HG02623 (cell line): ENCODE measurements around the gene PRDX4.
"Not testable (repeated sequence)": the region's sequence is repeated elsewhere in the genome, so short reads cannot be mapped to it uniquely, and the experiment has no call there.

Experiments
- ATAC-seq: cut with Tn5 transposase; IDR thresholded peaks from one replicate; pipeline ENCODE4 v1.9.1; 2021; ENCODE audit warnings: moderate library complexity; ENCODE audit not compliant: unreplicated experiment

Gene PRDX4

DNA sequence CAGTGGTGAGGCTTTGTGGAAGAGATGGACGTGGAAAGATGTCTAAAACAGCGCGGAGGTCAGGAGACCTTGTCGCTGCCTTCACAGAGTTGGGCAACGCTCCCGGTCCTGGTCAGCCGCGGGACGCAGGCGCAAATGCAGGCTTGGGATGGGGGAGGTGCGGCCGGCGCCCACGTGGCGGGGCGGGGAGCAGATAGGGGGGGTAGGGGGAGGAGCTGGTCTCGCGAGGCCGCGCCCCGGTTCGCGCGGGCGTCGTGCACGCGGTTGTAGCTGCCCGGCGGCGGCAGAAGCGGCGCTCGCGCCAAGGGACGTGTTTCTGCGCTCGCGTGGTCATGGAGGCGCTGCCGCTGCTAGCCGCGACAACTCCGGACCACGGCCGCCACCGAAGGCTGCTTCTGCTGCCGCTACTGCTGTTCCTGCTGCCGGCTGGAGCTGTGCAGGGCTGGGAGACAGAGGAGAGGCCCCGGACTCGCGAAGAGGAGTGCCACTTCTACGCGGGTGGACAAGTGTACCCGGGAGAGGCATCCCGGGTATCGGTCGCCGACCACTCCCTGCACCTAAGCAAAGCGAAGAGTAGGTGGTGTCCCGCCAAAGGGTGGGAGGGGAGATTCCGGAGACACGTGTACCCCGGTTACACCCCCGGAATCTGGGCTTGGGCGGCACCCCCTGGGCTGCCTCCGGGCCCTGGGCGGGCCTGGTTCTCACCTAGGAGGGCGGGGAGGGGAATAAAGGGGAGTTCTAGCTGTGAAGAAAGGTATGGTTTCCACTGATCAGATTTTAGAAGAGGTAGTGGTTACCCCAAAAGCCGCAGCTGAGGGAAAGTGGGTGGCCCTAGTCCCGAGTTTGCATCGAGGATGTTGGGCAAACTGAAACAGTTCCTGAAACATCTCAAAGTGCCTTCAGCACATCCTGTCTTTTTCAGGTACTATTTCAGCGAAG lies at the start of gene PRDX4:
TSS of gene PRDX4 (plus strand) at position 255 of the 939 bp plus-strand sequence. CDS start at position 333, 78 bp downstream.
- ATAC-seq = peak; percentile 49

DNA sequence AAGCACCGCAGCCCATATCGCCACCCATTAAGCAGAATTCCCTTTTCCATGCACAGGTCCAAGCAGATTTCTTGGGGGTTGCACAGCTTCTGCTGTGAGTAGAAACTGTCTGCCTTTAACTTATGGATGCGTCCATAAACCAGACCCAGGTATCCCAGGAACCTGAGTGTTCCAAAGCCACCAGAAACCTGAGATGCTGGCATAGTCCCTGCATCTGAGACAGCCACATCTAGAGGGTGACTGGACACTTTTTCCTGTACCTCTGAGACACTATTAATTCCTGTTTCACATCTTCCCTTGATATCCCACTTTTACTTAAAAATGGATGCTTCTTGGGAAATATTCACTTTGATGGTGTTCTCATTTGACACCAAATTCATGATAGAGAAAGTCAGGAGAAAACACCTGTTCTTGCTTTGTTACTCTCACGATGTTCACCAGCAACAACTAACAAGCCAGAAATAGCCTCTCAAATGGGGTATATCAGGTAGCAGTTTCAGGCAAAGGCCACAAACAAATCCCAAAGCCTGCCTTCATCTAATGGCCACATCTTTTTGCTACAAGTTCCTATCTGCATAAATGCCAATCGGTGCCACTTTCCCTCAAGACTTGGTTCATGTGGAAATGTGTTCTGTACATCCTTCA lies 45.5 kb upstream of the PRDX4 start:
- ATAC-seq = no peak

DNA sequence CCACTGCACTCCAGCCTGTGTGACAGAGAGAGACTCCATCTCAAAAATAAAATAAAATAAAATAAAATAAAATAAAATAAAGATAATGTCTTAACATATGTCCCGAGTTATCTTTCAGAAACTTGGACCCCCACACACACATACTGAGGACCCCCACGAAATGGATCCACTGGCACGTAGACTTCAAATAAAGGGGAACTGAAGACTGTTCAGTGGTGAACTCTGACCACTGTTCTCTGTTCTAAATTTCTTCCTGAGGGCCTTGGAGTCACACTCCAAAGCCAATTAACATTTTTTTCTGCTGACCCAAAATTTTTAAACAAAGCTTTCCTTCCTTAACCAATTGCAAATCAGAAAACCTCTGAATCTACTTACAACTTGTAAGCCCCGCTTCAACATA lies 43.5 kb upstream of the PRDX4 start:
- ATAC-seq = no peak

DNA sequence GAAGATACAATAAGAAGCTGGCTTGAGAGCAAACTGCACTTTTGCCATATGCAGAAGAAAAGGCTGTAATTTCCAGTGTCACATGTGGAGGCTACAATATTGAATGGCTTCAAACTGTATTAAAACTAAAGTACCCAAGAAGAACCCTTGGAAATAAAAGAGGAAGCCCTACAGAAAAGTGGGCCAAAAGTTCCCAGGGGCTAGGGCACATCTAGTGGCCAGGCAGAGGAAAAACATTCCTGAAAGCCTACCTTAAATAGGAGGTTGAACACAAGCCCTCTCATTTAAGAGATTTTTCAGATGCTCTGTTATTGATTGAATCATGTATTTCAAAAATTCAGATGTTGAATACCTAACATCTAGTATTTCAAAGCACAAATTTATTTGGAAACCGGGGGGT lies 40.6 kb upstream of the PRDX4 start:
- no peak for ATAC-seq

DNA sequence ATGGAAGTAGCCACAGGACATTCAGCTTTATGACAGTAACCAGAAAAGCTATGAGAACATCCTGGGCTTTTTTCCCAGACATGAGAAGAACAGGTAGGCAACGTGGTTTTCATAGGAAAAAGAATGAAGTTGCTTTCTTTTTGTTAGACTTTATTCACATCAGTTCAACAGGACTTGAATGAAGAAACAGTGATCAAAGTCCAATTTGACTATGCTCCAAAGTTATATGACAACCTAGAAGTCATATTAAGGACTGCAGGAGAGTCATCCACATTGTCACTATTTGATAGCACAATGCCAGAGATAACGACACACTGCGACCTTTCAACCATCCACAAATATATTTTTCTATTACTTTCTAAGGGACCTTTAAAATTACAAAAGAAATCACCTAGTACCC lies 39.2 kb upstream of the PRDX4 start:
- ATAC-seq = no peak

DNA sequence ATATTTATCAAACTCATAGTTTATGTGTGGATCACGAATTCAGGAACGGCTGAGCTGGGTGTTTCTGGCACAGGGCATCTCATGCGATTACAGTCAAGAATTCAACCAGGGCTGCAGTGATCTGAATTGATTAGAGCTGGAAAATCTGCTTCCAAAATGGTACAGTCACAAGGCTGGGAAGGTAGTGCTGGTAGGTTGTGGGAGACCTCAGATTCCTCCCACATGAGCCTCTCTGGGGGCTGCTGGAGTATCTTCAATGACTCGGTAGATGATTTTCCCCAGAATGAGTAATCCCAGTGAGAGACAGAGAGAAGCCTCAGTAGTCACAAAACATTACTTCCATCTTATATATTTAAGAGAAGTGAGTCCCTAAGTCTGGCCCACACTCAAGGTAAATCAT lies 36.2 kb upstream of the PRDX4 start:
- no peak for ATAC-seq

DNA sequence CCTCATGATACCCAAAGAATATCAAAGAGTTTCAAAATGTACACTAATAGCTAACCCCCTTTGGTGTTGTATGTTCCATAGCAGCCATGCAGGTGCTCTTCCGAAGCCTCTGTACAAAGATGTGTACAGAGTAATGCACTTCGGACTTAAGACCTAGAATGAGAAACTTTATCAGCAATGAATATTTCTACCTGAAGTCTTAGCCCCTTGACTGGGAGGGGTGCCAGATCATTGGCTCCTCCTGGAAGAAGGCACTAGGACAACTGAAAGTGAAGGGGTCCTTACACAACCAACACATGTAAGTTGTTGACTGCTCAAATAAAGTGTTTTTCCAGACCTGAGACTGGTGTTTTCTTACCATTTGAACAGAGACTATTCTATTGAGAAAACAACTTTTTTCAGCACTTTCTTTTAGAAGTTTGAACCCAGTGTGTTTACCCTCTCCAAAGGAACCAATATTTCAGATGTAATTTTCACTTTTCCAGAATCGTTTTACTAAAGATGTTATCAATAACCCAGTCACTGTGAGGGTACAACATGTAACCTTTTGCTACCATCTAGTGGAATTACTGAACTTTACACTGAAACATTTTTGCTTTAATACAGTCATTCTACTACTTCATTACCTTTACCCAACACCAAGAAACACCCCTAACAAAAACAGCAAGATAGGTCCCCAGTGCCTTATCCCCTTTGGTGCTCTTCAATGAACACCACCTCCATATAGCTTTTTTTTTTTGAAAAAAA lies 33.3 kb upstream of the PRDX4 start:
- ATAC-seq = no peak

DNA sequence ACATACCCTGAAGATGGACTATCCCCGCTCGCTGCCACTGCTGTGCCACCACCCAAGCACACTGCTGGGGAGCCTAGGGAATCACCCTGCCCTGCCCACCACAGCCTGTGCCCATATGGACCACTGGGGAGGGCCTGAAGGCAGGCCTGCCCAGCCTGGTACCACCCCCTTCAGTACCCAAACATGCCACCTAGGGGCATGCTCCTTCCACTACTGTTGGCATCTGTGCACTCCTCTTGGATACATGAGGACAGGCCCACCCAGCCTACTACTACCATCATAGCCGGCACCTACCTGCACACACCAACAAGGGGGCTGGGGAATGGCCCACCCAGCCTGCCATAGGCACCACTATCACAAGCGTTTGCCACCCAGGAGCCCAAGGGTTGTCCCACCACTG lies 30.1 kb upstream of the PRDX4 start:
- ATAC-seq = no peak

DNA sequence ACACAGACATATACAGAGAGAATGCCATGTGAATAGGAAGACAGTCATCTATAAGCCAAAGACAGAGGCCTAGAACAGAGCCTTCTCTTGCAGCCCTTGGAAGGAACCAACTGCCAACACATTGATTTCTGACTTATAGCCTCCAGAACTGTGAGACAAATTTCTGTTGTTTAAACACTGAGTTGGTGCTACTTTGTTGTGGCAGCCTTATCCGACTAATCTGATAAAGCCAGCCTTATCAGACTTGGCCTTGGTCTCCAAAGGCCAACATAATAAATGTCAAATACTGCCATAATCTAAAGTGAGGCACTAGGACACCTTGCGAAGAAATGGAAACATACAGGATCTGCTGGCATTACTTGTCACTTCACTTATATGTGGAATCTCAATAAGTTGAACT lies 24.3 kb upstream of the PRDX4 start:
- no peak for ATAC-seq

DNA sequence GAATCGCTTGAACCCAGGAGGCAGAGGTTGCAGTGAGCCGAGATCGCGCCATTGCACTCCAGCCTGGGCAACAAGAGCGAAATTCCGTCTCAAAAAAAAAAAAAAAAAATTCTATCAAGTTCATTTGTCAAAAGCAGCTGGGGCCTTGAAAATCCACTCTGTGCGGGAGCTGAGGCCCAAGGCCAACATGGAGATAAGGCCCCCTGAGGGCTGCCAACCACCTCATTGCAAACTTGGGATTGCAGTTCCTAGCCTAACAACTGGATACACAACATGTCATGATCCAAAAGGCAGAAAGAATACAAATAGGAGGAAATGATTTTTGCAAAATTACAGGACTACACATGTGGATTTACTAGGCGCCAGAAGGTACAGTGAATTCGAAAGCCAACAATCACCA lies 22.5 kb upstream of the PRDX4 start:
- ATAC-seq = no peak

DNA sequence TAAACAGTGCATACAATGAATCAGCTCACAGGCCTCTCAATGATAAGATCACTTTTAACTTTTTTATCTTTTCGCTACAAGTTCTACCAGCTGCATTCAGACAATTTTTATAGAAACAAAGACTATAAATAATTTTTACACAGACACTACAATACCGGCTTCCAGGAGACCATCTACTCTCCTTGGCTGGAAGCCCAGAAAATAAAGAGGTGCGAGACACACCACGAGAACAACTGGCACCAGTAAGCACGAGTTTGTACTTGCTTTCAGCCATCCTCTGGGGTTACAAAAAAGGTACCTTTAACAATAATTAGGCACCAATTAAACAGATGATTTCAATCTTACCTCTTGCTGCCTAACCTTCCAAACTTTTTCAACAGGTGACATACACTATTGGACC lies 11.2 kb upstream of the PRDX4 start:
- ATAC-seq = no peak

DNA sequence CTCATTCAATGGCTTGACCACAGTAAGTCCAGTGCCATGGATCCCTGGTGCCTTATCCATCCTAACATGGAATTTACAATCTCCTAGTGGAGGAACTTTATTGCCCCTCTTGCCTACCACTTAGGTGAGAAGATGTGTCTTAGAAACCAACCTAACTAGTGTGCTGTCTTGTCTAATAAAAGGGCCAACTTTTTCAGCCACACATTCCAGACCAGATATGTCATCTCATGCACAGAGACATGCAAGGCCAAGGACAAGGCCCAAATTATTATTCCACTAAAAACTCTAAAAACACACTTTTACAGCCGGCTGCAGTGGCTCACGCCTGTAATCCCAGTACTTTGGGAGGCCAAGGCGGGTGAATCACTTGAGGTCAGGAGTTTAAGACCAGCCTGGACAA lies 10.6 kb upstream of the PRDX4 start:
- ATAC-seq = no peak

DNA sequence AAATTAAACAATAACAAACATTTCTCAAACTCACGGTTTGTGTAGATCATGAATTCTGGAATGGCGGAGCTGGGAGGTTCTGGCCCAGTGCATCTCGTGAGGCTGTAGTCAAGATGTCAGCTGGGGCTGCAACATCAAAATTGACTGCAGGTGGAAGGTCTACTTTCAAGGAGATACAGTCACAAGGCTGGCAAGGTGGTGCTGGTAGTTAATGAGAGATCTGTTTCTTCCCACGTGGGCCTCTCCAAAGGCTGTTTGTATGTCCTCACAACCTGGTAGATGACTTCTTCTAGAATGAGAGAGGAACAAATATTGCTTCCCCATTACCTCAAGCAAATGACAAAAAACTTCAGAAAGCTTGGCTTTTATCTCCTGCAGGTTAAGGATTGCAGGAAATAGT lies 8.0 kb upstream of the PRDX4 start:
- no peak for ATAC-seq

DNA sequence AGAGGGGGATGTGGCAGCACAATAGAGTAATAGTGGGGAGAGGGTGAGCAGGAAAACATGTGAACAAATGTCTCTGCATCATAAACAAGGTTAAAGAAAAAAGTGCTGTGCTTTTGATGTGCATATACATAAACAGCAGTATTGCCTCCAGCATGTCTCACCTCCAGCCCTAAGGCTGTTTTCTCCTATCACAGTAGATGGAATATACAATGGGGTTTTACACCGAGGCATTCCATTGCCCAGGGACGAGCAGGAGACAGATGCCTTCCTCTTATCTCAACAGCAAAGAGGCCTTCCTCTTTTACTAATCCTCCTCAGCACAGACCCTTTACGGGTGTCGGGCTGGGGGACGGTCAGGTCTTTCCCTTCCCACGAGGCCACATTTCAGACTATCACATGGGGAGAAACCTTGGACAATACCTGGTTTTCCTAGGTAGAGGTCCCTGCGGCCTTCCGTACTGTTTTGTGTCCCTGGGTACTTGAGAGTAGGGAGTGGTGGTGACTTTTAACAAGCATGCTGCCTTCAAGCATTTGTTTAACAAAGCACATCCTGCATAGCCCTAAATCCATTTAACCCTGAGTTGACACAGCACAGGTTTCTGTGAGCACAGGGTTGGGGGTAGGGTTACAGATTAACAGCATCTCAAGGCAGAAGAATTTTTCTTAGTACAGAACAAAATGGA lies 7.1 kb upstream of the PRDX4 start:
- ATAC-seq = not testable (repeated sequence)

DNA sequence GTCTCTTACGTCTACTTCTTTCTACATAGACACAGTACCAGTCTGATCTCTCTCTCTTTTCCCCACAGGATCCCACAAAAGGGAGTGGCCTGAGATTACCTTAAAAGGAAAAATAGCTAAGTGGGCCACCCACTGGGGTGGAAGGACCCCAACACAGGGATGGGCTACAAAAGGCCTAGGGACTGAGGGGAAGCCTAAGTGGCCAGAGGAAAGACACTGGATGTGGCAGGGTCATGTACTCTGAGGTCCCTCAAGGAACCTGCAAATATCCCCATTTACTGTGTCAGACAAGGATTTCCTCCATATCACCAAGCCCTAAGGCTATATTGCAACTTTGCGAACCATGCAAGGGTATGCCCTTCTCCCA lies 6.5 kb upstream of the PRDX4 start:
- ATAC-seq = no peak

DNA sequence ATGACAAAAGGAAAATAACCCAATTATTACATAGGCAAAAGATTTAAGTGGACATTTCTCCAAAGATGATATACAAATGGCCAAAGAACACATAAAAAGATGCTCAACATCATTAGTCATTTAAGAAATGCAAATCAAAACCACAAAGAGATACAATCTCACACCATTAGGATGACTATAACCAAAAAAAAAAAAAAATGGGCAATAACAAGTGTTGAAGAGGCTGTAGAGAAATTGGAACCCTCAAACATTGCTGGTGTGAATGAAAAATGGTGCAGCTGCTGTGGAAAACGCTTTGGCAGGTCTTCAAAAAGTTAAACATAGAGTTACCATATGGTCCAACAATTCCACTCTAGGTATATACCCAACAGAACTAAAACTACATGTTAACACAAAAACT lies 5.6 kb upstream of the PRDX4 start:
- ATAC-seq = no peak

DNA sequence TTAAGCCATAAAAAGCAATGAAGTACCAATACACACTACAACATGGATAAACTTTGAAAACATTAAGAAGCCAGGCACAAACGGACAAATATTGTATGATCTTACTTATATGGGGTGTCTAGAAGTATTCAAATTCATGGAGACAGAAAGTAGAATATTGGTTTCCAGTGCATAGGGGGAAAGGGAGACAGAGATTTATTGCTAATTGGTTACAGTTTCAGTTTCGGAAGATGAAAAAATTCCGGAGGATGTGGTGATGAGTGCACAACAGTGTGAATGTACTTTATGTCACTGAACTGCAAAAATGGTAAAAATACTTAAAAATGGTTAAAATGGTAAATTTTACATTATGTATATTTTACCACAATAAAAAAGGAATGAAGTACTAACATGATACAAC lies 5.1 kb upstream of the PRDX4 start:
- peak; percentile 51 for ATAC-seq

DNA sequence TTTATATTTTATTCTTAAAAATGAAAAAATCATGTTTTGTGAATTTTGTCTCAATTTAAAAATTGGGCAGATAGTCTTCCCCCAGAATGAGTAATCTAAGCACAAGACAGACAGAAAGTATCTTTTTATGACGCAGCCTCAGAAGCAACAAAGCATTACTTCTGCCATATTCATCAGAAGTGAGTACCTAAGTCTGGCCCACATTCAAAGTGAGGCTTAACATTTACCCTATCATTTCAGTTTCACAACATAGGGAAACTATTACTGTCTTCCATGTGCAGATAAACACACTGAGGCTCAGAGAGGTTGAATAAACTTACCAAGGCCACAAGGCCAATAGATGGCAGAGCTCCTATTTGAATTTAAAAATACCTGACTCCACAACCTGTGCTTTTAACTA lies 4.4 kb upstream of the PRDX4 start:
- ATAC-seq = peak; percentile 52

DNA sequence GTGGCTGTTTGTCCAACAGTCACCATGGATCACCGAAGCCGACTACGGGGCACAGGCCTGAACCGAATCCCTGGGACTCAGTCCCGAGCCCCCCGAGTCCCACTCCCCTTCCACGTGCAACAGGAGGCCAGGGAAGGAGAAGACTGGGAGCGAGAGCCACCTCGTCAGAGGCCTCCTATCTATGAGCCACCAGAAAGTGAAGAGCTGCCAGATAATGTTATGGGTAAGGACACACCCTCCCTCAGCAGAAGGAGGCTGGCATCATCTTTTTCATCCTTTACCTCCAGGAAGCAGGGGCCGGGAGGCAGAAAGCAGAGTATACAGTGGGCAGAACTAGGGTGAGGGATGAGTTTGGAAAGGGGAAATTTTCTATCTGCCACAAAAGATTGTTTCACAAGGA lies 2.8 kb upstream of the PRDX4 start:
- ATAC-seq = no peak

DNA sequence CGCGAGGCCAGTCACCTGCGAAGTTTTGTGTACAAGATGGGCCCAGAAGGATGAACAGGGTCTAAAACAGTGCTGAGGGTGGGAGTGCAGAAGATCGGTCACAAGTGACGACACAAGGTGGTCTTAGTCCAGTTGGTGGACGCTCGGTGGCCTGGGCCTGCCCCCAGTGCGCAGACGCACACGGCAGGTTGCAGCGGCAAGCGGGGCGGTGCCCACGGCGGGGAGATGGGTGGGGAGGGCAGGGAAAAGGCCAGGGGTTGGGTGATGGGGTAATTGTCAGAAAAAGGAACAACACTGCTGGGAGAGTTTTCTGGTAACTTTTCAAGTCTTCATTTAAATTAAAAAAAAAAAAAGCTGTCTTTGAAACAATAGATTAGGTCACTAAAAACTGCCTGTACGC lies 1.0 kb upstream of the PRDX4 start:
- no peak for ATAC-seq

DNA sequence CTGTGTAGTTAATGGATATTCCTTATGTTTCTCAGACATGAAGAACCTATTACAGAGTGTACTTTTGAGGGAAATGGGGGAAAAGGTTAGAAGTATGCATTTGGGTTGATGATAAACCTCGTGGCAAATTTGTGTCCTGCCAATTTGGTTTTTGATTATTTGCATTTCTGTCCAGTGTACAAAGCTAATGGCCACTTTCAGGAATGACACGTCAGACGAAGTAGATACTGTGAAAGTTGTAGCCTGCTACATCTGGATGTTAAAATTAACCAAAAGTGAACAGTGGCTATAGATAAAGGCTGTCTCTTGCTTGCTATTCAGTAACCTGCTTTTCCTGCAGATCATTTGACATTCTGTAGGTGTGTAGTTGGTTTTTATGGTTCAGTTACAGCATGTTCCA lies 1.0 kb downstream of the PRDX4 start:
- ATAC-seq = peak; percentile 35
